Spleen (tissue), 11 donors: Measurements from ENCODE around the gene VSTM2L. TPM values are rescaled to one million over a fixed set of nuclear protein-coding genes. Genes with fewer than 3 reads are reported as not detected.

Experiments used
- DNase-seq: peaks from one replicate; pipeline ENCODE4 v3.0.0-alpha.2; 2020
- H3K27ac ChIP-seq, 8 donors: fragments of 200-600 bp; sonication (generic) in 7 of 8; 1 replicate in 4 of 8; 2 replicates in 4 of 8; pipeline versions ENCODE4 v1.5.0 to v1.8.0; 2016 to 2021; ENCODE audit warnings: inconsistent platforms in 4 of 8, mild to moderate bottlenecking in 4 of 8, moderate library complexity in 1 of 8
- H3K27me3 ChIP-seq, 7 donors: fragments of 200-600 bp; sonication (generic) in 6 of 7; replicated peaks in 1 of 7; 1 replicate in 4 of 7; 2 replicates in 3 of 7; pipeline versions ENCODE4 v1.5.0 to v1.8.0; 2016 to 2021; ENCODE audit warnings: inconsistent platforms in 3 of 7, mild to moderate bottlenecking in 1 of 7
- H3K36me3 ChIP-seq, 6 donors: fragments of 200-600 bp; sonication (generic) in 5 of 6; 1 replicate in 4 of 6; 2 replicates in 2 of 6; pipeline versions ENCODE4 v1.5.0 to v1.8.0; 2016 to 2021; ENCODE audit warnings: inconsistent platforms in 2 of 6
- H3K4me1 ChIP-seq, 6 donors: fragments of 200-600 bp; sonication (generic) in 5 of 6; 1 replicate in 3 of 6; 2 replicates in 3 of 6; pipeline versions ENCODE4 v1.5.0 to v1.8.0; 2016 to 2021; ENCODE audit warnings: inconsistent platforms in 3 of 6
- H3K4me3 ChIP-seq, 8 donors: fragments of 200-600 bp; sonication (generic) in 7 of 8; 1 replicate in 4 of 8; 2 replicates in 4 of 8; pipeline versions ENCODE4 v1.5.0 to v1.8.0; 2016 to 2021; ENCODE audit warnings: inconsistent platforms in 4 of 8, mild to moderate bottlenecking in 4 of 8, moderate library complexity in 2 of 8
- H3K9me3 ChIP-seq, 8 donors: fragments of 200-600 bp; sonication (generic) in 7 of 8; 1 replicate in 4 of 8; 2 replicates in 4 of 8; pipeline versions ENCODE4 v1.5.0 to v1.8.0; 2016 to 2021; ENCODE audit warnings: inconsistent platforms in 4 of 8
- CTCF ChIP-seq, 11 experiments: fragments of 200-600 bp in 7 of 11; fragments of 450-650 bp in 4 of 11; sonication (generic) in 4 of 11; IDR thresholded peaks in 8 of 11; conservative IDR thresholded peaks in 3 of 11; 1 replicate in 7 of 11; 2 replicates in 4 of 11; pipeline versions ENCODE4 v1.4.0 to v1.8.0; 2016 to 2021; ENCODE audit warnings: antibody characterized with exemption in 11 of 11, inconsistent platforms in 4 of 11, mild to moderate bottlenecking in 1 of 11
- POLR2A ChIP-seq, 3 donors: fragments of 450-650 bp; IDR thresholded peaks; one replicate each; pipeline ENCODE4 v1.5.1; 2017; ENCODE audit warnings: antibody characterized with exemption in 3 of 3, mild to moderate bottlenecking in 1 of 3
- POLR2AphosphoS5 ChIP-seq, 3 donors: sonication (generic); formaldehyde crosslinking; IDR thresholded peaks; one replicate each; pipeline ENCODE4 v1.5.1; 2017; ENCODE audit warnings: antibody characterized with exemption in 3 of 3
- WGBS, 5 donors: extraction: QIAGEN DNeasy Blood & Tissue Kit in 3 of 5; methylation state at CpG; one replicate each; pipeline versions ENCODE4 v1.1.5 to v1.1.7; 2013 to 2018; 5-methylcytosine and 5-hydroxymethylcytosine counted together
- intact Hi-C: fragments of 100-400 bp; cut with DNase I; formaldehyde crosslinking; loops from one replicate; pipeline ENCODE4 v1.15.0; 2023; ENCODE audit warnings: low total_unique reads
- polyA plus RNA-seq, 3 donors: library from polyadenylated mRNA; stranded (reverse); fragments of 200-250 nt; gene quantifications; one replicate each; pipeline ENCODE4 v1.2.1, GENCODE V29; 2013
- total RNA-seq, 7 donors: library from RNA; depleted of rRNA in 3 of 7; stranded (reverse); fragments of >200 nt in 3 of 7; fragmentation: NEBNext Ultra II Directional in 4 of 7; extraction: Animal tissue kit (Norgen Biotek cat#: 25700) in 4 of 7; gene quantifications; one replicate each; pipeline versions ENCODE4 v1.1.0 to v1.2.1, GENCODE V29; 2016 to 2021
- donor health status: healthy with polysubstance abuse.
- donor health status: DM: no; HTN: no; CAD: no; lungs with moderate emphysema.
- donor health status: DM: no; HTN: no; CAD: no.
- donor health status: Bipolar disorder and iron deficiency.
- donor health status: healthy.
- donor health status: DM: no; HTN: no; CAD: no.
- donor health status: DM: yes; HTN: yes; CAD: no.

Gene VSTM2L
- total and polyA plus RNA-seq, 10 donors: 1.7 to 88.7 (median 24.6) TPM

GRCh38 chr20:37936041-37936440 lies 33.1 kb downstream of the VSTM2L start:
- peaks cover 0 to 23% (median 13%) of the 10 kb centered on the region in 6 donors for H3K4me1 ChIP-seq
- TF ChIP-seq POLR2A (IDR thresholded peaks at IDR 0.05) (no peak), CTCF (IDR thresholded peaks at IDR 0.05 in 8 of 11, conservative IDR thresholded peaks at IDR 0.05 in 3 of 11) (no peak), POLR2AphosphoS5 (IDR thresholded peaks at IDR 0.05) (no peak)
- 89 to 95% (median 91%) methylated on average over 10 of the region's 10 CpGs for WGBS, 5 donors
- H3K36me3 ChIP-seq: no peaks in the 10 kb centered on the region
- peak; percentile 40 for DNase-seq
- H3K4me3 ChIP-seq: no peak overlapping the region
- H3K27ac ChIP-seq: no peak overlapping the region
- H3K9me3 ChIP-seq: no peaks in the 10 kb centered on the region
- H3K27me3 ChIP-seq: no peaks in the 10 kb centered on the region
- intact Hi-C loops: no loop called here

GRCh38 chr20:37936451-37936850 lies 33.5 kb downstream of the VSTM2L start:
- Histone ChIP-seq H3K4me1 (peaks cover 0 to 23% (median 13%) of the 10 kb centered on the region in 6 donors), H3K27me3 (no peaks in the 10 kb centered on the region), H3K27ac (no peak overlapping the region), H3K36me3 (no peaks in the 10 kb centered on the region), H3K4me3 (no peak overlapping the region), H3K9me3 (no peaks in the 10 kb centered on the region)
- peak; percentile 47 for DNase-seq
- intact Hi-C loops: no loop called here
- WGBS, 5 donors: 91 to 95% (median 94%) methylated on average over 8 of the region's 8 CpGs
- TF ChIP-seq POLR2A (IDR thresholded peaks at IDR 0.05) (no peak), POLR2AphosphoS5 (IDR thresholded peaks at IDR 0.05) (no peak), CTCF (IDR thresholded peaks at IDR 0.05 in 8 of 11, conservative IDR thresholded peaks at IDR 0.05 in 3 of 11) (no peak)

GRCh38 chr20:37937686-37938085 lies 34.8 kb downstream of the VSTM2L start:
- peaks cover 0 to 4% (median 0%) of the 10 kb centered on the region in 8 donors for H3K9me3 ChIP-seq
- 86 to 92% (median 88%) methylated on average over 4 of the region's 4 CpGs for WGBS, 5 donors
- no peaks in the 10 kb centered on the region for H3K27me3 ChIP-seq
- H3K4me3 ChIP-seq: no peak overlapping the region
- no peak overlapping the region for H3K27ac ChIP-seq
- TF ChIP-seq POLR2A (IDR thresholded peaks at IDR 0.05) (no peak), CTCF (IDR thresholded peaks at IDR 0.05 in 8 of 11, conservative IDR thresholded peaks at IDR 0.05 in 3 of 11) (no peak), POLR2AphosphoS5 (IDR thresholded peaks at IDR 0.05) (no peak)
- DNase-seq: no peak
- intact Hi-C loops: no loop called here
- H3K36me3 ChIP-seq: no peaks in the 10 kb centered on the region
- H3K4me1 ChIP-seq: peaks cover 0 to 23% (median 13%) of the 10 kb centered on the region in 6 donors

- DNase-seq: no peak
- WGBS, 5 donors: 86 to 97% (median 88%) methylated on average over 8 to 12 of the region's 12 CpGs
- TF ChIP-seq POLR2A (IDR thresholded peaks at IDR 0.05) (no peak), POLR2AphosphoS5 (IDR thresholded peaks at IDR 0.05) (no peak), CTCF (IDR thresholded peaks at IDR 0.05 in 8 of 11, conservative IDR thresholded peaks at IDR 0.05 in 3 of 11) (no peak)
- Histone ChIP-seq H3K4me3 (no peak overlapping the region), H3K36me3 (no peaks in the 10 kb centered on the region), H3K27ac (peak overlapping the region in 3 of 8 donors; percentile 18 to 39 (median 18)), H3K9me3 (peaks cover 0 to 4% (median 0%) of the 10 kb centered on the region in 8 donors), H3K4me1 (peaks cover 0 to 23% (median 13%) of the 10 kb centered on the region in 6 donors), H3K27me3 (no peaks in the 10 kb centered on the region)
- intact Hi-C loops: no loop called here
Measured at GRCh38 chr20:37938181-37938750, 35.3 kb downstream of the VSTM2L start.
